GM13977 (cell line): ENCODE data around the gene PRELID1.

ENCODE experiments used
- DNase-seq: peaks from one replicate; pipeline ENCODE4 v3.0.0; 2012; ENCODE audit warnings: low spot score
- CTCF ChIP-seq: IDR thresholded peaks from 2 replicates; pipeline ENCODE4 v1.5.1; 2012; ENCODE audit warnings: mild to moderate bottlenecking, control low read depth; ENCODE audit not compliant: insufficient read depth; ENCODE audit errors: extremely low read depth, missing control alignments
- in situ Hi-C: fragments of 300-500 bp; cut with MboI; formaldehyde crosslinking; loops from one replicate; pipeline ENCODE4 v1.12.0; 2022; ENCODE audit warnings: low sequenced_read_pairs, low pct_unique_long_range_greater_than_20kb, mixed read lengths, inconsistent platforms; ENCODE audit not compliant: unreplicated experiment

The PRELID1 gene

DNA sequence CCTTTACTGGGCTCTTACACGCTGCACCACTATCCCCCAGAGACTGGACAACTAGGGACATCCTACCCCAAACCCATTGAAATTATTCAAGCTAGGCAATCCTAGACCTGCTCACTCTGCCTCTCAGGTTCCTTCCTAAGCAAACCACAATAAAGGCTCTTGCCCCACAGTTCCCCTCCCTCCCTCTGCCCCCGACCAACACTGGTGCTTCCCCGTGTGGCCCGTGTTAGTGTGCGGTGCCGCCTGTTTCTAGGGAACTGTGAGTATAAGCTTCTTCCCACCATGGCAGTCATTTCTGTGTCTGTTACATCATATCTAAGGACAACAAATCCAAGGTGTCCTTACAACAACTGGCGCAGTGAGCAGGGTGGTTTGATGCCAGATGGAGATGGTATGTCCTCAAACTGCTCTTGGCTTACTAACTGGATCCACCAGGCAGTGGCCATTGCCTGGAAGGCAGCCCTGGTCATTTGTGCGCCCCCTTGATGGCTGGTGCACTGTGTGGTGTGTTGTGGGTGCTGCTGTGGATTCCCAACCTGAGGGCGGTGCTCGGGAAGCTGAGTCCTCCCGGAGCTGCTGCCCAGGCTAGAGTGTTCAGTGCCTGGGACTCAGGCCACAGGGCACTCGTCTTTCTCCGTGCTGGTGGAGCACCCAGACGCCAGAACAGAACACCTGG, 16.5 kb downstream of the PRELID1 start:
- no peak for TF ChIP-seq CTCF
- in situ Hi-C loops, result no loop called here
- no peak for DNase-seq

DNA sequence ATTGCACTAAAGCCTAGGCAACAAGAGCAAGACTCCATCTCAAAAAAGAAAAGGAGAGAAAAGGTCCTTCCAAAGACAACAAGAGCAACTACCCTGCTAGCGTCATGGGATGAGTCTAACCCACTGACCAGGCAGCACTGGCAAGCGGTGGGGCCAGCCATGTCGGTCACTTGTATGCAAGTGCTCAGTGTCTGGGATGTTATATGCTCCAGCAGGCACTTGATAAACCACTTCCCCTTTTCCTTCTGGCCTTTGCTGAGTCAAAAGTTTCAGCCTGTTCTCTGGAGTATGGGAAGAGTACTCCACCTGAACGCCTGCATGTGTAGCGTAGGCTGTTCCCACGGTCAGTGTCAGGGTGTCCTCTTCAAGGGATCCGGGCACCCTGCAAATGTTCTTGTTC, 17.3 kb downstream of the PRELID1 start:
- TF ChIP-seq CTCF, result no peak
- in situ Hi-C loops, result no loop called here
- no peak for DNase-seq

GRCh38 chr5:177325868-177326381, 22.3 kb downstream of the PRELID1 start:
- no peak for TF ChIP-seq CTCF
- no peak for DNase-seq

GRCh38 chr5:177327539-177328522, 24.2 kb downstream of the PRELID1 start:
- TF ChIP-seq CTCF, result no peak
- in situ Hi-C loops, result no loop called here
- no peak for DNase-seq

More at GRCh38 chr5:177325868-177326381, 22.3 kb downstream of the PRELID1 start:
- in situ Hi-C loops, result no loop called here

DNA sequence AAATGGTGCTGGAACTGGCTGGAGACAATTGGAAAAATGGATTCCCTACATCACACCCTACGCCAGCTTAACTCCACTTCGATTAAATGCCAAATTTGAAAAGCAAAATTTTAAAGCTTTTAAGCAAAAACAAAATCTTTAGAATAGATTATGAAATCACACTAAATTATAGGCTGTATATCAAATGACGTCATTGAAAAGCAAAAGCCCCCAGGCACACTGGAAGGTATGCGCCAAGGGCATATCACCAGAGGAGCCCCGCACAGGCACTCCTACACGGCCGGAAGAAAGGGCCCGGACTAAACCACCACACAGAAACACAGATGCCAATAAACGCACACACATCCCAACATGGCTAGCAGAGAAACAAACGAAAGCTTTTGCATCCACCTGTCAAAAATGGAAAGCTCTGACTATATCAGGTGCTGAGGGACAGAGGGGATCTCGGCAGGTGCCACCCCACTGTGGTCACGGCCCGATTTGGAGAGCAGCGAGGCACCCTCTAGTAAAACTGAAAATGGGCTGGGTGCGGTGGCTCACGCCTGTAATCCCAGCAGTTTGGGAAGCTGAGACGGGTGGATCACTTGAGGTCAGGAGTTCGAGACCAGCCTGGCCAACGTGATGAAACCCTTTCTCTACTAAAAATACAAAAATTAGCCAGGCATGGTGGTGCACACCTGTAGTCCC, 25.1 kb downstream of the PRELID1 start:
- no peak for TF ChIP-seq CTCF
- DNase-seq, result no peak
- in situ Hi-C loops, result no loop called here

DNA sequence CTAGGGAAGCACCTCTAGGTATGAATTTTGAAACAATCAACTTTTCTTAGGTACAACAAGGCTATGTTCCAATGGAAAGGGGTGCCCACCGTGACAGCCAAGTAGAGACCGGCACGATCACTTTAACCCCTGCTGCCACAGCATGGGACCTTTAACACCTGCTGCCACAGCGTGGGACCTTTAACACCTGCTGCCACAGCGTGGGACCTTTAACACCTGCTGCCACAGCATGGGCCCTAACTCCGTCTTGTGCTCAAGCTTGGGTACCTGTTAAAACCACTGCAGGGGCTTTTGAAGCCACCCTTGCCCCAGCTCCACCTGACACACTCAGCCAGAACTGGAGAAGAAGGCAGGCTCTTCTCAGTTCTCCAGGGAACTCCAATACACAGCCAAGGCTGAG, 26.3 kb downstream of the PRELID1 start:
- no peak for DNase-seq
- in situ Hi-C loops, result no loop called here
- TF ChIP-seq CTCF, result no peak
